ENCODE data around the gene RPL4.

Gene RPL4

DNA sequence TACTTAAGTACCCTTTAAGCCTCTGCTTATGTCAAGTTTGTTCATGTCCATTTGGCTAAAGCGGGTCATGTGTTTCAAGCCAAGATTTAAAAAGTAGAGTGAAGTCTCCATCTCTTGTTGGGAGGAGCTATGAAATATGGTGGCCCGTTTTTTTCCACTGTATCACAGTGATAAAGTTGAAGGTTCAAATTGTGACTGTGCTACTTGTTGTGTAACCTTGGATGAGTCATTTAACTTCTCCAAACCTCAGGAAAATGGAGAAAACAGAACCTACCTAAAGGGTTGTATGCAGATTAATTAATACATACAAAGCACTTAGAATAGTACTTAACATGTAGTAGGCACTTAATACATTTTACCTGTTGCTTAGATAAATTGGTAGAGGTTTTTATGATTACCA, 50.5 kb downstream of the RPL4 start:
- DNase-seq: no peak

DNA sequence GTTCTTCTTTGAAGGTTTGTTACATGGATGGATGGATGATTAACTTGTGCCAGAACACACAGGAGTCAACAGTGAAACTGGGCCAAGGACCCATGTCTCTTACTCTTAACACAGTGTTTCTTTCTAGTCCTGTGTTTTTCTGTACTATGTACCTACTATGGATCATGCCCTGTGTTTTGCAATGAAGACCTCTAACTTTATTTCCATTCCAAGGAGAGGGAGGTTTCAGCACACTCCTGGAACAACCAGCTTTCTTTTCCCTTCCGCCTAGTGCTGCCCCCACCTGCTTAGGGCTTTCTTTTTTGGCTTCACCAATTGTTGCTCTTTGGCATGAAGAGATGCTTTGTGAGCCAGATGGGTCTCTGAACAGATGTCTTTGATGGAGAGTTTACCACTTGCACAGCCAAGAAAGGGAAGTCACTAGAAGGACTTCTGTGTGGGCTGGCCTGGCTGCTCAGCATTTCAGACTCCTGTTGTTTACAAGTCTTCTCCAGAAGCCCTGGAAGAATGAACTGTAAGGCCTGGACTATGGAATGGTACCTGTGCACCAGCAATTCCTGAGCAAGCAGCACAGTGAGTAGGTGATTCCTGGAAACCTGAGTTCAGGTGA, 51.6 kb downstream of the RPL4 start:
- DNase-seq: no peak

DNA sequence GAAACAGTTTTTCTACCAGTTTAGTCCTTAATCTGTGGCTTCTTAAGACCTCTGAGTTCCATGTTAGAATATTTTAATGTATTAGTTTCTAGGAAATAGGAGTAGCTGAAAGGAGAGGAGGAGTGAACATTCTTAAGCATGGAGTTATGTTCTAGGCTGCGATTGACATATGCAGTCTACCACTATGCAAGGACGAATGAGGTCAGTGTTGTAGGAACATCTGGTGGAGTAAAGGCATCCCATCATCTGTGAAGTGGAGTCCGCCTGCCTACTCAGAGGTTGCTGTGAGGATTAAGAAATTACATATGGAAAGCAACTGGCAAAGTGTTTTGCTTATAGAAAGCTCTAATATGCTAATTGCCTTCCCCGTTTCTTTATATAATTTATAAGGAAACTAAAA, 52.2 kb downstream of the RPL4 start:
- no peak for DNase-seq

All from activated CD8-positive, alpha-beta memory T cell treated with anti-CD3 and anti-CD28 coated beads, Interleukin-2, amount 50 U/mL, for 4 hours (primary cell).